Activated B cell treated with CpG ODN at 0.5 μM for 24 hours (primary cell): ENCODE data around the gene SERPINA3. TPM values are rescaled to one million over a fixed set of nuclear protein-coding genes. Genes with fewer than 3 reads are reported as not detected.

Experiments
- ATAC-seq: fragments of 200-7000 bp; cut with Tn5 transposase; one replicate; pipeline ENCODE4 v1.10.0; 2021; ENCODE audit warnings: low read depth, mild to moderate bottlenecking, moderate library complexity
- CTCF ChIA-PET: fragments of 350-600 bp; sonication (Branson Sonifier 250); formaldehyde crosslinking; loops from one replicate; lab custom pipeline; 2021; ENCODE audit warnings: antibody characterized with exemption; lab: Charles Lee
- POLR2A ChIA-PET: fragments of 350-600 bp; sonication (Branson Sonifier 250); formaldehyde crosslinking; loops from one replicate; lab custom pipeline; 2021; ENCODE audit warnings: antibody characterized with exemption; lab: Charles Lee
- DNase-seq: peaks from one replicate; pipeline ENCODE4 v3.0.0; 2022
- H3K27ac Mint-ChIP-seq: one replicate; pipeline ENCODE4 v1.8.0; 2020; ENCODE audit warnings: mixed read lengths
- H3K27me3 Mint-ChIP-seq: one replicate; pipeline ENCODE4 v1.8.0; 2021; ENCODE audit warnings: mixed read lengths
- H3K36me3 Mint-ChIP-seq: one replicate; pipeline ENCODE4 v1.8.0; 2021; ENCODE audit warnings: low read depth, mixed read lengths
- H3K4me1 Mint-ChIP-seq: one replicate; pipeline ENCODE4 v1.8.0; 2021; ENCODE audit warnings: mixed read lengths
- H3K4me3 Mint-ChIP-seq: one replicate; pipeline ENCODE4 v1.8.0; 2020; ENCODE audit warnings: mild to moderate bottlenecking, mixed read lengths
- H3K9me3 Mint-ChIP-seq: one replicate; pipeline ENCODE4 v1.8.0; 2020; ENCODE audit warnings: mixed read lengths
- intact Hi-C: fragments of 100-400 bp; cut with micrococcal nuclease; formaldehyde crosslinking; loops from one replicate; pipeline ENCODE4 v1.15.1; 2024
- total RNA-seq: library from RNA; stranded (reverse); gene quantifications from 2 replicates; pipeline ENCODE4 v1.2.3, GENCODE V29; 2022
- TF ChIP-seq, protein P1 (sequence below): fragments of 200-600 bp; IDR thresholded peaks from one replicate; pipeline ENCODE4 v1.8.0; 2022; ENCODE audit warnings: antibody characterized with exemption, mild to moderate bottlenecking

SERPINA3 gene
- total RNA-seq, 1 donor from 2014 or later, result not detected

DNA sequence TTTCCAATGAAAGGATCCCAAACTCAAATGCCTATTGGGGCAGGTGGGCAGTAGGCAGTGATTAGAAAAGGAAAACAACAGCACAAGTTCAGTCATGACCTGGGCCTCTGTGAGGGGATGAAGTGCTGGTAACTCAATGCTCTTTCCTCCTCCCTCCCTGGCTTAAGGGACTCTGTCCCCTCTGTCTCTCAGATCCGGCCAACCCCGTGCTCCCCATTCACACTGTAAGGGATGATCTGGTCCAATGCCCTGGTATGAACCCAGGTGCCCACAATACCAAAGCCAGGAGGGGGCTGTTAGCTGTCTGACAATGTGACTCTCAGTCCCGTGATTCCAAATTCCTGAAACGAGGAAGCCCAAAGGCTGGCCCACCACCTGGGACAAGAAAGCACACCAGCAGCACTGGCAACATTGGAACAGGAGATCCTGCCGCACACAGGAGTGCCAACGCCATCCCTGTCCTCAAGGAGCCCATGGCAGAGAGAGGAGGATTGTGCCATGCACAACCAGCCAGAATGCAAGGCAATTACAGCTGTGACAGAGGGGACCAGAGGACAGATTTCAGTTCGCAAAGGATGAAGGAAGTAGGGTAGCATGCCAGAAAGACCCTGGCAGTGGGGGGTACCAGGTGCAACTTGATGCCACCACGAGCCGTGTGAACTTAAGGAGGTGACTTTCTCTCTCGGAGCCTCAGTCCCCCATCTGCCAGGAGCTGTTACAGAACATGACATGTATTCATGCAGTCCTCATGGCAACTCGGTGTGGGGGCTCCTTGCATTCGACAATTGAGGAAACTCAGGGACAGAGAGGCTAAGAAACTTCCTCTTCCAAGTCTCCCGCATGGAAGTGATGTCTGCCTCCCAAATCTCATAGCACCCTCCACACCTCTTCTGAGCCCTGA, 37.6 kb downstream of the SERPINA3 start:
- H3K4me3 Mint-ChIP-seq, result no peak overlapping the region

DNA sequence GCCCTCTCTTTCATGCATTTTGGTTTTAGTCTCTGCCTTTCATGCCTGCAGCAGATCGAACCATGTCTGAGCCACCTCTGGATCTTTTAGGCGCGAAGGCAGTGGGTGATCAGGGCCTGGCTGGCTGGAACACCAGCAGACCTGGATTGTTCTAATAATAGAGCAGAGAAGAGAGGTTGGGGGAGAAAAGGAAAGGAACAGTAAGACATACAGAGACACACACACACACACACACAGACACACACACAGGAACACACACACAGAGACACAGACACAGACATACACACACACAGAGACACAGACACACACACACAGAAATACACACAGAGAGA, 38.2 kb downstream of the SERPINA3 start:
- intact Hi-C loops, result no loop called here
- DNase-seq, result no peak
- H3K4me3 Mint-ChIP-seq, result no peak overlapping the region
- H3K4me1 Mint-ChIP-seq, result no peaks in the 10 kb centered on the region
- CTCF ChIA-PET, result no interaction called here
- no peaks in the 10 kb centered on the region for H3K9me3 Mint-ChIP-seq
- TF ChIP-seq, protein P1, sequence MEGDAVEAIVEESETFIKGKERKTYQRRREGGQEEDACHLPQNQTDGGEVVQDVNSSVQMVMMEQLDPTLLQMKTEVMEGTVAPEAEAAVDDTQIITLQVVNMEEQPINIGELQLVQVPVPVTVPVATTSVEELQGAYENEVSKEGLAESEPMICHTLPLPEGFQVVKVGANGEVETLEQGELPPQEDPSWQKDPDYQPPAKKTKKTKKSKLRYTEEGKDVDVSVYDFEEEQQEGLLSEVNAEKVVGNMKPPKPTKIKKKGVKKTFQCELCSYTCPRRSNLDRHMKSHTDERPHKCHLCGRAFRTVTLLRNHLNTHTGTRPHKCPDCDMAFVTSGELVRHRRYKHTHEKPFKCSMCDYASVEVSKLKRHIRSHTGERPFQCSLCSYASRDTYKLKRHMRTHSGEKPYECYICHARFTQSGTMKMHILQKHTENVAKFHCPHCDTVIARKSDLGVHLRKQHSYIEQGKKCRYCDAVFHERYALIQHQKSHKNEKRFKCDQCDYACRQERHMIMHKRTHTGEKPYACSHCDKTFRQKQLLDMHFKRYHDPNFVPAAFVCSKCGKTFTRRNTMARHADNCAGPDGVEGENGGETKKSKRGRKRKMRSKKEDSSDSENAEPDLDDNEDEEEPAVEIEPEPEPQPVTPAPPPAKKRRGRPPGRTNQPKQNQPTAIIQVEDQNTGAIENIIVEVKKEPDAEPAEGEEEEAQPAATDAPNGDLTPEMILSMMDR, result no peak
- H3K27ac Mint-ChIP-seq, result no peak overlapping the region
- no peak for ATAC-seq
- no peaks in the 10 kb centered on the region for H3K36me3 Mint-ChIP-seq
- H3K27me3 Mint-ChIP-seq, result no peaks in the 10 kb centered on the region
- POLR2A ChIA-PET, result no interaction called here

More for the DNA sequence above, 37.6 kb downstream of the SERPINA3 start:
- no peaks in the 10 kb centered on the region for H3K27me3 Mint-ChIP-seq
- H3K27ac Mint-ChIP-seq, result no peak overlapping the region
- ATAC-seq, result no peak
- H3K9me3 Mint-ChIP-seq, result no peaks in the 10 kb centered on the region
- no peaks in the 10 kb centered on the region for H3K36me3 Mint-ChIP-seq
- no peak for DNase-seq
- CTCF ChIA-PET, result no interaction called here
- intact Hi-C loops, result no loop called here
- POLR2A ChIA-PET, result no interaction called here
- TF ChIP-seq, protein P1, result no peak
- H3K4me1 Mint-ChIP-seq, result no peaks in the 10 kb centered on the region

DNA sequence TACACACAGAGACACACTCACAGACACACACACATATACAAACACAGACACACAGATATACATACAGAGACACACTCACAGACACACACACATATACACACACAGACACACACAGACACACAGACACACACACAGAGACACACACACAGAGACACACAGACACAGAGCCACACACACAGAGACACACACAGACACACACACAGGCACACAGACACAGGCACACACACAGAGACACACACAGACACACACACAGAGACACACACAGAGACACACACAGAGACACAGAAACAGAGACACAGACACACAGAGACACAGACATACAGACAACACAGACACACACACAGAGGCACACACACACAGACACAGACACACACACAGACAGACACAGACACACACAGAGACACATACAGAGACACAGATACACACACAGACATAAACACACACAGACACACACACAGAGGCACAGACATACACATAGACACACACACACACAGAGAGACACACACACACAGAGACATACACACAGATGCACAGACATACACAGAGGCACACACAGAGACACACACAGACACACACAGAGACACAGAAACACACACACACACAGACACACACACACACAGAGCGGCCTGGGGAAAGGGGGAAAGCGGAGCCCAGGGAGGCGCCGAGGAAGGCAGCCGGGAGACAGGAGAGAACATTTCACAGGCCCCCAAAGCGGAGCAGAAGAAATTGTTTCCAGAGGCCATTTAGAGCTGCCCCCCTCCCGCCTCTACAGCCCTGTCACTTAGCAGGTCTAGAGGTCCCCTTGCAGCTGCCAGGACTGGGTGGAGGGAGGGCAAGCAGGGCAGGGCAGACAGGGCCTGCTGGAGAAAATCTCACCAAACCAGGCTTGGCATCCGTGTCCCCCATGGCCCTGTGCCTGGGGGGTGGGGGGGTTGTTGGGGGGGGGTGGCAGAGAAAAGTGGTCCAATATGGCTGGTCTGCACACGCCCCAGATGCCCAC, 38.9 kb downstream of the SERPINA3 start:
- ATAC-seq (no peak), DNase-seq (no peak)
- TF ChIP-seq, protein P1, result no peak
- ChIA-PET POLR2A (no interaction called here), CTCF (no interaction called here)
- Mint-ChIP-seq H3K27me3 (no peaks in the 10 kb centered on the region), H3K4me1 (no peaks in the 10 kb centered on the region), H3K4me3 (no peak overlapping the region), H3K36me3 (no peaks in the 10 kb centered on the region), H3K27ac (no peak overlapping the region), H3K9me3 (no peaks in the 10 kb centered on the region)
- intact Hi-C loops, result no loop called here

DNA sequence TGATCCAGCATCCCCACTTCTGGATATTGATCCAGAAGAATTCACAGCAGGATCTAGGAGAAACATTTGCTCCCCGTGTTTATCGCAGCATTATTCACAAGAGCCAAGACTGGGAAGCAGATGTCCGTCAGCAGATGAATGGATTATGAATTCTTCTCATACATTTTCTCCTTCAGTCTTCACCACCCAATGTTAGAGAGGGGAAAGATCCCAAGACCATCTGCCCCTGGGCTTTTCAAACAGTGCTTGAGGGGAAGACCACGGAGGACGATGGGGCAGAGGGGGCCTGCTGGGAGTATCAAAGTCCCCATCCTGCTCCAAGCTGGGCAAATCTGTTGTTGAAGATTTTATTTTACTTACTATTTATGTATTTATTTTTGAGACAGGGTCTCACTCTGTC, 41.1 kb downstream of the SERPINA3 start:
- TF ChIP-seq, protein P1, result no peak
- ChIA-PET CTCF (no interaction called here), POLR2A (no interaction called here)
- Mint-ChIP-seq H3K4me3 (no peak overlapping the region), H3K36me3 (no peaks in the 10 kb centered on the region), H3K27ac (no peak overlapping the region), H3K4me1 (no peaks in the 10 kb centered on the region), H3K9me3 (no peaks in the 10 kb centered on the region), H3K27me3 (no peaks in the 10 kb centered on the region)
- ATAC-seq (no peak), DNase-seq (no peak)
- intact Hi-C loops, result no loop called here
